HG03060 (cell line): Measurements from ENCODE around the gene FAM200A.
"Not testable (repeated sequence)": the region's sequence is repeated elsewhere in the genome, so short reads cannot be mapped to it uniquely, and the experiment has no call there.

Source experiments
- ATAC-seq: cut with Tn5 transposase; IDR thresholded peaks from one replicate; pipeline ENCODE4 v1.9.1; 2021; ENCODE audit warnings: low read depth, moderate number of reproducible peaks; ENCODE audit not compliant: unreplicated experiment

The FAM200A gene

DNA sequence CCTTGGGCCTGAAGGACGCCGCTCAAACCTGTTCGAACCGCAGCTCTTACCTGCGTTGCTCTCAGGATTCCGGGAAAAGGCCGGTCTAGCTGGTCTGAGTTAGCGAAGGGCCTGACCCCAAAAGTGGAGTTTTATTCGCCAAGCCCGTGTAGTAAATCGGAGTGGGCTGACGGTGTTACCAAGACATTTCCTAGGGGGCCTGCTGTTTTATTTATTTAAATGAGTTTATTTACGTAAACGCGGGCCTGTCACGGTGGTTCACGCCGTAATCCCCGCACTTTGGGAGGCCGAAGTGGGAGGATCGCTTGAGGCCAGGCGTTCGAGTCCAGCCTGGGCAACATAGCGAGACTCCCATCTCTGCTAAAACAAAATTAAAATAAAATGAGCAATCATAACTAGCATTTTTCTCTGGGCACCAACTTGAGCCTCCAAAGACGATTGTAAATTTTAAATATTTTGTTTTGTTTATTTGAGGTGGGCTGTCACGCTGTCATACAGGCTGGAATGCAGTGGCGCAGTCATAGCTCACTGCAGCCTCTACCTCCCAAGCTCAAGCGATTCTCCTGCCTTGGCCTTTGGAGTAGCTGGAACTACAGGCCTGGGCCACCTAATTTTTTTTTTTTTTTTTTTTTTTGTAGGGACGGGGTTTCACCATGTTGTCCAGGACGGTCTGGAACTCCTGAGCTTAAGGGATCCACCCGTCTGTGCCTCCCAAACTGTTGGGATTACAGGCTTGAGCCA is 7.4 kb upstream of the FAM200A start:
- ATAC-seq, result no peak

DNA sequence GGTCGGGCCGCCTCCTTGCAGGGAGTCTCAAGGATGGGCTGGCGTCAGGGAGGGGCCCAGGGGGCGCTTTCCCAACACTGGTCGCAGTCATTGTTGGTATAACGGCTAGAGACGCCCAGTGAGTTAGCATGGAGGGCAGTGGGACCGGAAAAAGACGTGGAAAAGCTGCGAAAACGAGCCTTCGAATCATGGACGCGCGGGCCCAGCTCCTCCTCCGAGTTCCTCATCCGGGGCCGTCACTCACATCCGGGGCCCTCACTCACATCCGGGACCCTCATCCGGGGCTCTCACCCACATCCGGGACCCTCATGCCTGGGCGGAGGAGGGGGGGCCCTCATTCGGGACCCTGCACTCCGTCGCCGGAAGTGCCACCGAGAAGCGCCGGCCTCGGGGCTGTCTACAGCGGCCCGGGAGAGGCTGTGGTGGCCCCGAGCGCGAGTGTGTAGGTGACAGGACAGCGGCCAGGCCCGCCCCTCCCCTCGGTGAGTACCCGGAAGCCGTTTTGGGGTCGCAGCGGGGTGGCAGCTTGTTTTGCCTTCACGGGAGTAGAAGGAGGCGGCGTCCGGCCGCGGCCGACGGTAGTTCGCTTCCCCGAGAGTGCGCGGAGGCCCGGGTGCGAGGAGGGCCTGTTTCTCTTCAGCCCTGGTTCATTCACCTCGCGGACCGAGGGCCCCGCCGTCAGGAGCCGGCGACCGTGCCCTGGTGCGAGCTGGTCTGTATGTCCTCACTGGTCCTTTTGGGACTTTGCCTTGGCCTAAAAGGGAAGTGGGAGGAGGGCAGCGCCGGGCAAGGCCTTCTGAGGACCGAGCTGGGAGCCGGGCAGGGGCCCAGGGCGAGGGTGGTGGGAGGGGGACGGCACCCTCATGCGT is 6.6 kb upstream of the FAM200A start, which contains the start of gene ZNF655:
Gene ZNF655, plus strand, starts transcription at position 337 of the 869 bp plus-strand sequence. CDS start 1,918 bp downstream, outside the sequence.
- no peak for ATAC-seq

DNA sequence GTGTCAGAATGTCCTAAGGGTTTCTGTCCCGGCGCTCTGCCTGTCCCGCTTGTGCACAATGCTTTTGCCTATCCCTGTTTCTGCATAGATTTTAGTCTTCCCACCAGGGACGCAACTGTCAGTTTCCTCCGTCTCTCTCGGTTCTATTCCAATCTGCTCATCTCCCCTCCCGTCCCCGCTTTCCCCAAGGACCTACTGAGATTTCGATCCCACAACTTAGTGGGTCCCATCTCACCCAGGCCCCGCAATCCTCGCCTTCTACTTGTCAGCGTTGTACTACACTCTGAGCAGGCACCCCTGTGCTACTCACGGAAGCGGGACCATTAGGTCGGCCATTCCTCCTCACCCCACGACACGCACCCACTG is 6.0 kb upstream of the FAM200A start:
- no peak for ATAC-seq

DNA sequence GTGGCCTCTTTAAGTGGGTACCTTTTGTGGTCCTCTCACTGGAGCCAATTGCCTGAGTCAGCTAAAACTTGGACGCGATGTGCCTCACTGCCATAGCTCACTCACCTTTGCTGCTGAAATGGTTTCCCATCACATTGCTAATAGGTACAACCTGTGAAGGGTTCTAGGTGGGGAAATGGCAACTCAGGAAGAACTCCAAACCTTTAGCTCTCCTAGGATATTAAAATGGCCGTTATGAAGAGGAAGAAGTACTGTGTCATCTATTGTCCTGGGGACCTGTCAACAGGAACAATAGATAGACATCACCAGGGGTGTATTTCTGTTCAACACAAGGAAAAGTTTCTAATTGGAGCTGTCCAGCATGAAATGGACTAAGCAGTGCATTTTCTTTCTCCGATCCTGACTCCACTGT is 5.3 kb upstream of the FAM200A start:
- no peak for ATAC-seq

DNA sequence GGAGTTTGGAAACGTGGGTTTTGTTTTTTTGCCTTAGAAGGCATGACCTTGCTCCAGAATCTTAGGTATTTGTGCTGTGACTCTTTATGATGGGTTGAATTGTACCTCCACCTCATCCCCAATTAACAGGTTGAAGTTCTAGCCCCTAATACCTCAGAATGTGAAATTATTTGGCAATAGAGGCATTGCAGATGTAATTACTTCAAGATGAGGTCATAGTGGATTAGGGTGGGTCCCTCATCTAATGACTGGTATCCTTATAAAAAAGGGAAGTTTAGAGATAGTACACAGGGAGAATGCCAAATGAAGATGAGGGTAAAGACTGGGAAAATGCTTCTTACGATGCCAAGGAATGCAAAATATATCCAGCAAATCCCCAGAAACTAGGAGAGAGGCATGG is 3.0 kb upstream of the FAM200A start:
- ATAC-seq, result no peak

DNA sequence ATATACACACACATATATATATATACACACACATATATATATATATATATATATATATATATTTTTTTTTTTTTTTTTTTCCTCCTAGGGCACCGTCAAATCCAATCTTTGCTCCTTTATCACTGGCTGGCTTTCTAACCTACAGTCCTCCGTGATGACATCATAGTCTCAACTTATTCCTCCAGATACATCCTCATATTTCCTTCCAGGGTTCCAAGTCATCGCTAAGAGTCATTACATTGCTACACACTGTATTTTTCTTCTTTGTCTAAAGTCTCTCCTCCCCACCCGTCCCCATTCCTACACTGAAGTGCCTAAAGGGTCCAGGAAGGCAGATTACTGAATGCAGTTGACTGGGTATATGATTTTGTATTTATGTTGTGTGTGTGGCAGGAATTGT is 1.1 kb upstream of the FAM200A start:
- no peak for ATAC-seq

DNA sequence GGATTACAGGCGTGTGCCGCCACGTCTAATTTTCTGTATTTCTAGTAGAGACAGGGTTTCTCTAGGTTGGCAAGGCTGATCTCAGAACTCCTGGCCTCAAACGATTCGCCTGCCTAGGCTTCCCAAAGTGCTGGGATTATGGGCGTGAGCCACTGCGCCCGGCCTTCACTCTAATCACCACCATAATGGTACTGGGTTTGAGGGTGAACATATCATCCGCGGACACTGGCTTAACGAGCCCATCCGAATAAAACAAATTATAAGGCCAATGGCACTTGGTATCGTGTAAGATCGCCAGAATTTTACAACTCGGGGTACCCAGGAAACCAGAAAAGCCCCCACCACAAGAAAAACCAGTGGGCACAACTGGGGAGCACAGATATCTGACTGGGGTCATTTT is 580 bp downstream of the FAM200A start:
- no peak for ATAC-seq

DNA sequence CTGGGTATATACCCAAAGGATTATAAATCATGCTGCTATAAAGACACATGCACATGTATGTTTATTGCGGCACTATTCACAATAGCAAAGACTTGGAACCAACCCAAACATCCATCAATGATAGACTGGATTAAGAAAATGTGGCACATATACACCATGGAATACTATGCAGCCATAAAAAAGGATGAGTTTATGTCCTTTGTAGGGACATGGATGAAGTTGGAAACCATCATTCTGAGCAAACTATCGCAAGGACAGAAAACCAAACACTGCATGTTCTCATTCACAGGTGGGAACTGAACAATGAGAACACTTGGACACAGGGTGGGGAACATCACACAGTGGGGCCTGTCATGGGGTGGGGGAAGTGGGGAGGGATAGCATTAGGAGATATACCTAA is 2.4 kb downstream of the FAM200A start:
- not testable (repeated sequence) for ATAC-seq

DNA sequence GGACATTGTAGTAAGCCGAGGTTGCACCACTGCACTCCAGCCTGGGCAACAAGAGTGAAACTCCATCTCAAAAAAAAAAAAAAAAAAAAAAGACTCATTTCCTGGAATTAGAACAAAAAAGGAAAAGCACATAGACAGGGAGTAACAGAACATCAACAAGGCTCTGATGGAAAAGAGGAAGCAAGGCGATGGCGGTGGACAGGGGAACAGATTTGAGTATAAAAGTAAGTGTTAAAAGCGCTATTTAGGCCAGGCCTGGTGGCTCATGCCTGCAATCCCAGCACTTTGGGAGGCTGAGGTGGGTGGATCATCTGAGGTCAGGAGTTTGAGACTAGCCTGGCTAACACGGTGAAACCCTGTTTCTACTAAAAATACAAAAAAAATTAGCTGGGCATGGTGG is 6.6 kb downstream of the FAM200A start:
- ATAC-seq, result not testable (repeated sequence)

DNA sequence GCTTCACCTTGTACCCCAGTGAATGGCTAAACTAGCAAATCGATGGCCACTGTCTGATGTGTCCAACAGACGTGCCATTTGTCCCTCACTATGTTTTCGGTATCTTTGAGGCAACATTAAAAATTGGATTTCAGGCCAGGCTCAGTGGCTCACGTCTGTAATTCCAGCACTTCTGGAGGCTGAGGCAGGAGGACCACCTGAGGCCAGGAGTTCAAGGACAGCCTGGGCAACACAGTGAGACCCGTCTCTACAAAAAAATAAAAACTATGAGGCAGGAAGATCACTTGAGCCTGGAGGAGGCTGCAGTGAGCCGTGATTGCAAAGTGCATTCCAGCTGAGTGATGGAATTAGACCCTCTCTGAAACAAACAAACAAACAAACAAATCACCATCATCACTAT is 8.0 kb downstream of the FAM200A start:
- no peak for ATAC-seq

DNA sequence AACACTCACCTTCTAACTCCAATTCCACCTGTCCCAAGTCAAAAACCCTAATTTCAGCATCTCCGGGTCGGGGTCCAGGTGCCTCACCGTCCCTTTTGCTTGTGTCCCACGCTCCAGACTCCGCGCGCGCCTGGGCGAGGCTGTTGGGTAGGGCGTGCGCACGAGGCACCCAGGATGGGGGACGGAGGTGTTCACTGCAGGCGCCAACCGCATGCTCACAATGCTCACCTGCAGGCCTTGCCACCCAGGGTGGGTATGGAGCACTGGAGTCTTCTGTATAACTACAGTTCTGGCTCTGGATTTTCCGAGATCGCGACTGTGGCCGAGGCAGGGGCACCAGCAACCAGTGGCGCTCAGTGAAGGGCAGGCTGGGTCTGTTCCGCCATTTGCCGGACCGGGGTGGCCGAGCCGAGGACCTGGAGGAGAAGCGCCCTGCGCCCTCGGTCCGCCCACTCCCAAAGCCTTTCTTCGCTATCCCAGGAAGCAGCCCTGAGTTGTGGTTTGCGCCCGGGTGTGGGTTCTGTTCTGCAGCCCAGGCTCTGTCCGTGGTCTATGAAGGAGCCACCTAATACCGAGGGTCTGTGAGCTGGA is 8.7 kb downstream of the FAM200A start:
- ATAC-seq, result no peak

DNA sequence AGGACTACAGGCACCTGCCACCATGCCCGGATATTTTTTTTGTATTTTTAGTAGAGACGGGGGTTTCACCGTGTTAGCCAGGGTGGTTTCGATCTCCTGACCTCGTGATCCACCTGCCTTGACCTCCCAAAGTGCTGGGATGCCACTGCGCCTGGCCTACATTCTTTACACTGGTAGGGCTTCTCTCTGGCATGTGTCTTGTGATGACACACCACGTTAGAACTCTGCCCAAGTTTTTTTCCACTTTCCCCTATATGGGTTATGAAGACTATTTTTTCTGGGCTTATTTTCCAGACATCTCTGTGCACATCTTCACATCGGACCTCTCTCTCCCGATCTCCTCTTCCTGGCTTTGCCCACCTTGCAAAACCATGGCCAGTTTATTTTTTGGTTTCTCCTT is 10.7 kb downstream of the FAM200A start:
- no peak for ATAC-seq

DNA sequence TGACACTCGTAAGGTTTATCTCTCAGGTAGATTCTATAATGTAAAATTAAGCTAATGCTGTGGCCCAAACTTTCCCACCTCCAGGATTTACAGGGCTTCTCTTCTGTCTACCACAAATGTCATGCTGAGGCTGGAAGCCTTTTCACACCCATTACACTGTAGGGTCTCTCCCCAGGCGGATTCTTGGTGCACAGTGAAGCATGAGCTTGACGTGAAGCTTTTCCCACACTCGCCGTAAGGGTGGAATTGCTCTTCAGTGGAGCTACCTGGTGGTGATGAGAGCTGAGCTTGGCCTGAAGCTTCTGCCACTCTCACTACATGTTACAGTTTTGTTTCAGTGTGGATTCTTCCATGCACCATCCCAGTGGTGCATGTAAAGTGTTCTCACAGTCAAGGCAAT is 11.4 kb downstream of the FAM200A start:
- ATAC-seq, result no peak

DNA sequence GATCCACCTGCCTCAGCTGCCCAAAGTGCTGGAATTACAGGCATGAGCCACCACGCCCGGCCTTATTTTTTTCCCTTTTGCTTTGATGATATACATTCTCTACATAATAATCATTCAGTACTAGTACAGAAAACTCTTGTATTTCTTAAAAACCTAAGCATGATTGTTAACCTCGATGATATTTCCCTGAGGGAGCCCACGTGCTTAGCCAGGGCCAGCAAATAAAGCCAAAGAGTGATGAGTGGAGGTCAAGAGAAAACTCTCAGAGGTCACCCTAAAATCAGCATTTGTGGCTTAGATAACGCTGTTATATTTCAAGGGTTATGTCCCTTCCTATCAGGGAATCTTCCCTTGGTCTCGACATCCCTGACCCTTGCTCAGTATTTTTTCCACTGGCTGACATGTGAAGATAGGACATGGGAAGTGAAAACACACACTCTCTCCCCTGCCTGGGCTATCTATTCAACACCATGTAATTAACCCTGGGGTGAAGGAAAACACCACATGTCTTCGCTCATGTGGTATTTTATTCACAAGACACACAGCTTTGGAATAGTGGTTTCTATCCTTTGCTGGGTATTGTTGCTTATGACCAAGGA is 12.6 kb downstream of the FAM200A start:
- ATAC-seq, result no peak

DNA sequence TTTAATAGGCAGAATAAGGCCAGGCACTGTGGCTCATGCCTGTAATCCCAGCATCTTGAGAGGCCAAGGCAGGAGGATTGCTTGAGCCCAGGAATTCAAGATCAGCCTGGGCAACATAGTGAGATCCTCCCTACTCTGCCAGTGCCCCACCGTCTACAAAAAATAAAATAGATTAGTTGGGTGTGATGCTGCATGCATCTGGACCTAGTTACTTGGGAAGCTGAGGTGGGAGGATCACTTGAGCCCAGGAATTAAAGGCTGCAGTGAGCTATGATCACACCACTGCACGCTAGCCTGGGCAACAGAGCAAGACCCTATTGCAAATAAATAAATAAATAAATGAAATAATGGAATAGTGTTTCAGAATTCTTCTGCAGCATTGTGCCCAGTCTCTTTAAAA is 16.2 kb downstream of the FAM200A start:
- no peak for ATAC-seq

DNA sequence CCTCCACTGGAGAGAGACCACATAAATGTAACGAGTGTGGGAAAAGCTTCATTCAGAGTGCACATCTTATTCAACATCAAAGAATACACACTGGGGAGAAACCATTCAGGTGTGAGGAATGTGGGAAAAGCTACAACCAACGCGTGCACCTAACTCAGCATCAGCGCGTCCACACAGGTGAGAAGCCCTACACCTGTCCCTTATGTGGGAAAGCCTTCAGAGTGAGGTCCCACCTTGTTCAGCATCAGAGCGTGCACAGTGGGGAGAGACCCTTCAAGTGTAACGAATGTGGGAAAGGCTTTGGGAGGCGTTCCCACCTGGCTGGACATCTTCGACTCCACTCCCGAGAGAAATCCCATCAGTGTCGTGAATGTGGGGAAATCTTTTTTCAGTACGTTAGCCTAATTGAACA is 20.6 kb downstream of the FAM200A start:
- ATAC-seq, result no peak

DNA sequence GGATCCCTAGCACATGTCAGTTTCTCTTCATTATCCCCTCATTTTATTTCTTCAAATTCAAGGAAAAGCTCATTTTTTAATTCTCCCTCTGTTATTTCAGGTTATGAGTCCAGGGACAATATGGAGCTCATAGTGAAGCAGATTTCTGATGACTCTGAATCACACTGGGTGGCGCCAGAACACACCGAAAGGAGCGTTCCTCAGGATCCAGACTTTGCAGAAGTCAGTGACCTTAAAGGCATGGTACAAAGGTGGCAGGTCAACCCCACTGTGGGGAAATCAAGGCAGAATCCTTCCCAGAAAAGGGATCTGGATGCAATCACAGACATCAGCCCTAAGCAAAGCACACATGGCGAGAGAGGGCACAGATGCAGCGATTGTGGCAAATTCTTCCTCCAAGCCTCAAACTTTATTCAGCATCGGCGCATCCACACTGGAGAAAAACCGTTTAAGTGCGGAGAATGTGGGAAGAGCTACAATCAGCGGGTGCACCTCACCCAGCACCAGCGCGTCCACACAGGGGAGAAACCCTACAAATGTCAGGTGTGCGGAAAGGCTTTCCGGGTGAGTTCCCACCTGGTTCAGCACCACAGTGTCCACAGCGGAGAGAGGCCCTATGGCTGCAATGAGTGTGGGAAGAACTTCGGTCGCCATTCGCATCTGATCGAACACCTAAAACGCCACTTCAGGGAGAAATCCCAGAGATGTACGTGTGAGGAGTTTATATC is 26.0 kb downstream of the FAM200A start:
- ATAC-seq, result no peak

DNA sequence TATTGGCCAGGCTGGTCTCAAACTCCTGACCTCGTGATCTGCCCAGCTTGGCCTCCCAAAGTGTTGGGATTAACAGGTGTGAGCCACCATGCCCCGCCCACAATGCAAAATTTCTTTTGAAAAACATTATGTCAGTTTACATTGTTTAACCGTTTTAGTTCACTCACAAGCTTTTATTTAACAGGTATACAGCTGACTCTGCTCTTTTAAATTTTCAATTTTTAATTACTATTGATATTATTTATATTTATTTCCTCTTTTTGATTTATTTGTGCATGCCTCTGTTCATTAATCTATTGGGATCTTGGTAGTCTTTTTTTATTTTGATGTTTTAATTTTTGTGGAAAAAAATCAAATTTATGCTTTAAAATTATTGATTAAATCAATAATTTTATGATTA is 30.5 kb downstream of the FAM200A start:
- no peak for ATAC-seq

DNA sequence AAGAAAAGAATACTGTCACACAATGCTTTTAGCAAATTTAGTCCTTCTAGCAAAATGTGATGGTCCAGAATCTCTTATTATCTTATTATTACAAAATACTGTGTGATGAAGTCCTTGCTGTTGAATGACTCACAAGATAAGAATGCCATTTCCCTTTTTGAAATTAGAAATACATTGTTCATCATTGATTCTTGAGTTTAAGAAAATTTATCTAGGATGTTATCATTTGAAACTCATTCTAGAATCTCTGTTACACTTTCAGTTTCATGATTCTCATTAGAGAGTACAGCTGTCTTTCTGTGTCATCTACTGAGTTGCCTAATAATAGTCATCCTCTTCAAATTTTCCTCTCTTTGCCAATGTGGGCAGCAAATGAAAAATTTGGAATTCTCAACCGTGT is 37.9 kb downstream of the FAM200A start:
- ATAC-seq, result no peak

DNA sequence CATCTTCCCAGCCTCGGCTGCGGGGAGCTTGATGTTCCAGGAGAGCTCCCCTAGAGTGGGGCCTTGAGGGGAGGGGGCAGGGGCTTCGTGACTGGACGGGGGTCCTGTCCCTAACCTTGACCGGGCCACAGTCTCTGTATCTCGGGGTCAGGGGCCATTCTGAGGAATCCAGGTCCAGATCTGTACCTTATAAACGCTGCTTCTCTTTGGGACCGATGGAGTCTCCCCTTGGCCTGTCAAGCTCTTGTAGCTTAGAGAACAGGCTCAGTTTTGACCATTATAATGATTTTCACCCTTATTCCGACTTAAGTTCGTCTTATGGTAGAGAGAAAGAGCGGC is 46.6 kb downstream of the FAM200A start:
- no peak for ATAC-seq
